T-helper 2 cell treated with Interferon-gamma antibody and Interleukin-4, amounts not matched to agents 5 μg/mL and 100 μg/mL, for 36 hours (primary cell): Measurements from ENCODE around the gene ZNF669.

ENCODE experiments used
- DNase-seq: peaks from one replicate; pipeline ENCODE4 v3.0.0; 2021; ENCODE audit warnings: low spot score
- H3K27ac Mint-ChIP-seq: one replicate; pipeline ENCODE4 v1.8.0; 2021; ENCODE audit warnings: mild to moderate bottlenecking, mixed read lengths
- H3K27me3 Mint-ChIP-seq: one replicate; pipeline ENCODE4 v1.8.0; 2021; ENCODE audit warnings: low read depth, mixed read lengths
- H3K36me3 Mint-ChIP-seq: one replicate; pipeline ENCODE4 v1.8.0; 2021; ENCODE audit warnings: low read depth, mixed read lengths
- H3K4me1 Mint-ChIP-seq: one replicate; pipeline ENCODE4 v1.8.0; 2021; ENCODE audit warnings: low read depth, mixed read lengths
- H3K4me3 Mint-ChIP-seq: one replicate; pipeline ENCODE4 v1.8.0; 2022; ENCODE audit warnings: mild to moderate bottlenecking, moderate library complexity, mixed read lengths
- H3K9me3 Mint-ChIP-seq: one replicate; pipeline ENCODE4 v1.8.0; 2021; ENCODE audit warnings: mixed read lengths

ZNF669 gene

GRCh38 chr1:247077213-247077612 is 26.9 kb downstream of the ZNF669 start:
- peaks cover 12% of the 10 kb centered on the region for H3K4me1 Mint-ChIP-seq
- H3K4me3 Mint-ChIP-seq = peak overlapping the region; percentile 91
- peaks cover 29% of the 10 kb centered on the region for H3K9me3 Mint-ChIP-seq
- peaks cover 21% of the 10 kb centered on the region for H3K36me3 Mint-ChIP-seq
- H3K27me3 Mint-ChIP-seq = no peaks in the 10 kb centered on the region
- no peak overlapping the region for H3K27ac Mint-ChIP-seq
- no peak for DNase-seq

DNA sequence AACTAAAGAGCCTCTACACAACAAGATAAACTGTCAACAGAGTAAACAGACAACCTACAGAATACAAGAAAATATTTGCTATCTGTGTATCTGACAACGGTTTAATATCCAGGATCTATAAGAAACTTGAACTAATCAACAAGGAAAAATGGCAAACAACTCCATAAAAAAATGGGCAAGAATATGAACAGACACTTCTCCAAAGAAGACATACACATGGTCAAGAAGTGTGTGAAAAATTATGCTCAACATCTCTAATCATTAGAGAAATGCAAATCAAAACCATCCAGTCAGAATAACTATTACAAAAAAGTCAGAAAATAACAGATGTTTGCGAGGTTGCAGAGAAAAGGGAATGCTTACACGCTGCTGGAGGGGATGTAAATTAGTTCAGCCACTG is 33.5 kb downstream of the ZNF669 start:
- H3K27me3 Mint-ChIP-seq = no peaks in the 10 kb centered on the region
- peaks cover 26% of the 10 kb centered on the region for H3K36me3 Mint-ChIP-seq
- DNase-seq = no peak
- H3K4me3 Mint-ChIP-seq = no peak overlapping the region
- H3K4me1 Mint-ChIP-seq = no peaks in the 10 kb centered on the region
- H3K27ac Mint-ChIP-seq = no peak overlapping the region
- peaks cover 66% of the 10 kb centered on the region for H3K9me3 Mint-ChIP-seq

DNA sequence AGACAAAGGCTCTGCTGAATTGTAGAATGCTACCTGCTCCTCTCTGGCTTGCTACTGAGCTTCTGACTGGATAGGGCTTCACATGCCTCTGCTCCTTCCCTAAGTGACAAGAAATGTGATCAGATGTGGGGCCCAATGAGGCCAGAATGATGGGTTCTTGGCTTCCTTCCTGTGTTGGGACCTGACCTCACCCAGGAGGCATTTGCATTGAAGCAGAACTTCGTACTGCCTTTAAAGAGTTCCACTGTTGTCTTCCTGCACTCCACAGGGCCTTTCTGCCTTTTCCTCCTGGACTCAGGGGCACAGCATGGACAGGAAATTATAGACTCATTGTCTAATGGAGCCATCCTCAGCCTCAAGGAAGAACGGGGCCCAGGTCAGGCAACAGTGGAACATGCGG is 39.9 kb downstream of the ZNF669 start:
- no peak overlapping the region for H3K4me3 Mint-ChIP-seq
- H3K36me3 Mint-ChIP-seq = peaks cover 9% of the 10 kb centered on the region
- H3K27ac Mint-ChIP-seq = no peak overlapping the region
- H3K27me3 Mint-ChIP-seq = no peaks in the 10 kb centered on the region
- H3K9me3 Mint-ChIP-seq = peaks cover 70% of the 10 kb centered on the region
- H3K4me1 Mint-ChIP-seq = no peaks in the 10 kb centered on the region
- no peak for DNase-seq

- Mint-ChIP-seq H3K9me3 (peaks cover 75% of the 10 kb centered on the region), H3K36me3 (peaks cover 15% of the 10 kb centered on the region), H3K27ac (no peak overlapping the region)
Observed at GRCh38 chr1:247060771-247061170, 43.4 kb downstream of the ZNF669 start.

DNA sequence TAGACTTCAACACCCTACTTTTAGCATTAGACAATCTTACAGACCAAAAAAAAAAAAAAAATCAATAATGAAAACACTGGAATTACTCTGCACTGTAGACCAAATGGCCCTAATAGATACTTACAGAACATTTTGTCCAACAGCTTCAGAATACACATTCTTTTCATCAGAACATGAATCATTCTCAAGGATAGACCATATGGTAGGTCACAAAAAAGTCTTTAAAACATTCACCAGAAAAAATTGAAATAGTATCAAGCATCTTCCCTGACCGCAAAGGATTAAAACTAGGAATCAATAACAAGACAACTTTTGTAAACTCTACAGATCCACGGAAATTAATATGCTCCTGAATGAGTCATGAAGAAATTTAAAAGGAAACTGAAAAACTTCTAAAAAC is 48.1 kb downstream of the ZNF669 start:
- H3K4me3 Mint-ChIP-seq = no peak overlapping the region
- no peaks in the 10 kb centered on the region for H3K4me1 Mint-ChIP-seq
- H3K27ac Mint-ChIP-seq = no peak overlapping the region
- peaks cover 11% of the 10 kb centered on the region for H3K36me3 Mint-ChIP-seq
- H3K27me3 Mint-ChIP-seq = no peaks in the 10 kb centered on the region
- peaks cover 78% of the 10 kb centered on the region for H3K9me3 Mint-ChIP-seq
- no peak for DNase-seq

More at GRCh38 chr1:247060771-247061170, 43.4 kb downstream of the ZNF669 start:
- DNase-seq = no peak
- Mint-ChIP-seq H3K4me3 (no peak overlapping the region), H3K27me3 (no peaks in the 10 kb centered on the region), H3K4me1 (no peaks in the 10 kb centered on the region)

- no peak for DNase-seq
- Mint-ChIP-seq H3K27ac (no peak overlapping the region), H3K4me1 (no peaks in the 10 kb centered on the region), H3K4me3 (no peak overlapping the region), H3K27me3 (no peaks in the 10 kb centered on the region), H3K9me3 (peaks cover 79% of the 10 kb centered on the region), H3K36me3 (peaks cover 11% of the 10 kb centered on the region)
Observed at GRCh38 chr1:247054992-247055415, 49.2 kb downstream of the ZNF669 start.
